OCI-M1 (cell line): ENCODE data around the gene PGPEP1.
A peak's percentile ranks its signal among the peaks of the same experiment; 100 is the strongest.
"Not testable (repeated sequence)": the region's sequence is repeated elsewhere in the genome, so short reads cannot be mapped to it uniquely, and the experiment has no call there.

Source experiments
- DNase-seq: peaks from one replicate; lab custom pipeline; 2025; lab: John Stamatoyannopoulos, UW

The PGPEP1 gene

GRCh38 chr19:18308051-18308947, 32.1 kb upstream of the PGPEP1 start:
- DNase-seq = no peak

- DNase-seq = no peak
Measured at GRCh38 chr19:18308948-18309325, 31.5 kb upstream of the PGPEP1 start.

GRCh38 chr19:18309525-18310064, 30.8 kb upstream of the PGPEP1 start:
- no peak for DNase-seq

- no peak for DNase-seq
Measured at GRCh38 chr19:18310118-18310909, 30.1 kb upstream of the PGPEP1 start.

GRCh38 chr19:18310966-18311365, 29.4 kb upstream of the PGPEP1 start:
- no peak for DNase-seq

- DNase-seq = no peak
Measured at GRCh38 chr19:18311502-18312091, 28.8 kb upstream of the PGPEP1 start.

GRCh38 chr19:18312092-18312534, 28.3 kb upstream of the PGPEP1 start:
- DNase-seq = no peak

GRCh38 chr19:18313398-18313797, 27.0 kb upstream of the PGPEP1 start:
- DNase-seq = no peak

- DNase-seq = peak; percentile 71
Measured at GRCh38 chr19:18317961-18318800, 22.2 kb upstream of the PGPEP1 start.

GRCh38 chr19:18319591-18320135, 20.7 kb upstream of the PGPEP1 start:
- DNase-seq = no peak

GRCh38 chr19:18320865-18321733, 19.3 kb upstream of the PGPEP1 start:
- DNase-seq = no peak

GRCh38 chr19:18321734-18322102, 18.7 kb upstream of the PGPEP1 start:
- peak; percentile 62 for DNase-seq

- peak; percentile 83 for DNase-seq
Measured at GRCh38 chr19:18322318-18322758, 18.1 kb upstream of the PGPEP1 start.

GRCh38 chr19:18322759-18323460, 17.5 kb upstream of the PGPEP1 start, which contains the start of gene LSM4:
TSS of gene LSM4 (minus strand) at chr19:18323076. CDS start at chr19:18323020, 56 bp downstream.
- peak; percentile 99 for DNase-seq

GRCh38 chr19:18324373-18324731, 16.0 kb upstream of the PGPEP1 start:
- DNase-seq = not testable (repeated sequence)

GRCh38 chr19:18326772-18327171, 13.6 kb upstream of the PGPEP1 start:
- DNase-seq = no peak

- DNase-seq = peak; percentile 97
Measured at GRCh38 chr19:18328340-18329034, 11.9 kb upstream of the PGPEP1 start.

GRCh38 chr19:18329035-18329376, 11.4 kb upstream of the PGPEP1 start:
- DNase-seq = no peak

- DNase-seq = no peak
Measured at GRCh38 chr19:18330868-18331267, 9.5 kb upstream of the PGPEP1 start.
